ENCODE data around the gene B4GAT1.

The B4GAT1 gene

DNA sequence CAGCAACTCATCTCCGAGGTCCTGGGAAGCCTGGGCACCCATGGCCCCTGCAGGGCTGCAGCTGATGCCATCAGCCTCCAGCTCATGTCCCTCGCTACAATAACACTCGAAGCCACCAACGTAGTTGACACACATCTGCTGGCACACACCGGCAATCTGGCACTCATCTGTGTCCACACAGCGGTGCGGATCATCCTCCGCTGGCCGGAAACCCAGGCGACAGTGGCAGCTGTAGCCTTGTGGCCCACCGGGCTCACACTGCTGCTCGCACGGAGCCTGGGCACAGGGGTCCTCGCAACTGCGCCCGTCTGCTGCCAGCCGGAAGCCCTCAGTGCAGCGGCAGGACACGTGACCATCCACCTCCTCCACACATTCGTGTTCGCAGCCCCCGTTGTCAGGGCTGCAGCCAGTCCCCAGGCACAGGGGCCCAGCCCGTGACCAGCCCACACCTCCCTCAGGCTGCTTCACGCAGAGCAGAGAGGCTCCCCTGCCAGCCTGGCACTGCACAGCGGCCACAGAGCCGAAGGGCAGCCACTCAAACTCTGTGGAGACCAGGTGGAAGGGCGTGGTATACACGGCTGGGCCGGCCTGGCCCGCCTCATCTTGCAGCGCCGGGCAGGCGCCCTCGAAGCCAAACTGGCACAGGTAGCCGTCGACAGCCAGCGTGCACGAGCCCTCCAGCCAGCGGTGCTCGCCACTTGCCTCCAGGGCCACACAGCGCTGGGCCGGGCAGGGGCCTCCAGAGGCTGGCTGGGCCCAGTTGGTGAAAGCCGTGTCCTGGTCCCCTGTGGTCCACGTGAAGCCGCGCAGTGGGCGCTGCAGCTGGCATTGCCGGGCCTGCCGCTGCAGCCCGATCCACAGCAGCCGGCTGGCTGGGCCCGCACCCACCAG, 31.3 kb downstream of the B4GAT1 start:
- peak overlapping the region; percentile 93 for H3K4me3 ChIP-seq (ENCODE audit: low read length)
- TF ChIP-seq CTCF (conservative IDR thresholded peaks at IDR 0.05; ENCODE audit: low read length) = no peak
- DNase-seq (ENCODE audit: low read depth) = no peak

GRCh38 chr11:66315498-66315885, 31.9 kb downstream of the B4GAT1 start:
- no peak for TF ChIP-seq CTCF (conservative IDR thresholded peaks at IDR 0.05; ENCODE audit: low read length)
- peak overlapping the region; percentile 93 for H3K4me3 ChIP-seq (ENCODE audit: low read length)
- DNase-seq (ENCODE audit: low read depth) = no peak

DNA sequence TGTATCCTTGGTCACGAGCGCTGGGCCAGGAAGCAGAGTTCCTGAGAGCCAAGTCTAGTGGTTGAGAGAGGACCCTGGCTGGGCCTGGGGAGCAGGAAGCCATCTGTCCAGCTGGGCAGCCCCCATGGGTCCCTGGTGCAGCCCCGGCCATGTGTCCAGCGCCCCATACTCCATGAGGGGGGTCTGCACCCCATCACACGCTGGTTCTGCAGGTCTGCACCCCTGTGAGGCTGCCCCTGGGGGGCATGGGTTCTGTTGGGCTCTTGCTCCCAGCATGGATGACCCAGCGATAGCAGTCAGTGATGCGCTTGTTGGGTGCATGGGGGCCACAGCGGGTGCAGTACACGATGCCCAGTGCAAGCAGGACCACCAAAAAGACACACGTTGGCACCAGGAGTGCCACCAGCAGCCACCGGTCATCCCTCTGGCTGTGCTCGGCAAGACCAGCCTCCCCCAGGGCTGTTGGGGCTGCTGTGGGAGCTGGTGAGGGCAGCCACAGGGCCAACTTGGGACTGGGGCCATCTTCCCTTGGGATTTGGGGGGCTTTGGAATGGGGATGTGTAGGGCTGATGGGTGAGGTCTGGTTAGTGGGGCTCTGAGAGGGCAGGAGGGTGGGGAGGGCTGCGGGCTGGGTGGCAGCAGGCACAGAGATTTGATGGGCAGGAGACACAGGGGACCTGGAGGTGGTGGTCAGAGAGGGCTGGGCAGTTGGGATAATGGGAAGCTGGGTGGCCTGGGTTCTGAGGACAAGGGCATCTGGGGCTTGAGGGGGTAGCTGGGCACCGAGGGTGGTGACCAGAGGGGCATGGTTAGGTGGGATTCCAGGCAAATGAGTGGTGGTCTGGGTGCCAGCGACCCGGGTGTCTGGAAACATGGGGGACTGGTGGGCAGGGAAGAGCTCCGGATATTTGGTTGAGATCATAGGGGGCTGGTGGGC, 32.6 kb downstream of the B4GAT1 start:
- H3K4me3 ChIP-seq (ENCODE audit: low read length) = peak overlapping the region; percentile 93
- TF ChIP-seq CTCF (conservative IDR thresholded peaks at IDR 0.05; ENCODE audit: low read length) = no peak
- DNase-seq (ENCODE audit: low read depth) = no peak

DNA sequence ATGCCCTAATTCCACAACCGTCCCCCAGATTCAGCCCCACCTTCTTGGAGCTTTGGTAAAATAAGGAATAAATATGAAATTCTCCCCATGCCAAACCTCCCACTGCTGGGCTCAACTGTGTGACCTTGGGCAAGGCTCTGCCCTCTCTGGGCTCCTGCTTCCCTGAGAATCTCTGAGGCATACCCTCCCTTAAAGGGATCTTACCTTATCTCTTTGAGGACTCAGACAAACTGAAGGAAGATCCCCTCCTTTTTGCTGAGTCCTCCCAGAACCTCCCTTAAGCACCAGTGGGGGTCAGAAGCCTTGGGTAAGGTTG, 33.3 kb downstream of the B4GAT1 start:
- TF ChIP-seq CTCF (conservative IDR thresholded peaks at IDR 0.05; ENCODE audit: low read length) = no peak
- H3K4me3 ChIP-seq (ENCODE audit: low read length) = peak overlapping the region; percentile 93
- DNase-seq (ENCODE audit: low read depth) = no peak

- H3K4me3 ChIP-seq (ENCODE audit: low read length) = peak overlapping the region; percentile 93
- peak; percentile 53 for DNase-seq (ENCODE audit: low read depth)
- peak; percentile 40 for TF ChIP-seq CTCF (conservative IDR thresholded peaks at IDR 0.05; ENCODE audit: low read length)
These were observed 33.9 kb downstream of the B4GAT1 start for GRCh38 chr11:66313321-66314185.

GRCh38 chr11:66312549-66313320, 34.7 kb downstream of the B4GAT1 start:
- H3K4me3 ChIP-seq (ENCODE audit: low read length) = peak overlapping the region; percentile 93
- no peak for TF ChIP-seq CTCF (conservative IDR thresholded peaks at IDR 0.05; ENCODE audit: low read length)
- DNase-seq (ENCODE audit: low read depth) = peak; percentile 100

All from AG10803 (cell line).